ENCODE data around the gene LGALS16.
"Not testable (repeated sequence)": the region's sequence is repeated elsewhere in the genome, so short reads cannot be mapped to it uniquely, and the experiment has no call there.

Gene LGALS16

GRCh38 chr19:39655613-39656012 is at the start of gene LGALS16:
Gene LGALS16, plus strand, starts transcription at chr19:39655913. Its CDS starts 49 bp downstream, at chr19:39655962.
- Histone ChIP-seq H3K27ac (no peak within 1 kb of the TSS), H3K4me3 (no peak within 1 kb of the TSS)

- H3K27ac ChIP-seq, result no peak overlapping the region
- no peak overlapping the region for H3K4me3 ChIP-seq
Measured at GRCh38 chr19:39607021-39607420, 48.7 kb upstream of the LGALS16 start.

GRCh38 chr19:39607561-39607960 is 48.2 kb upstream of the LGALS16 start:
- H3K27ac ChIP-seq, result no peak overlapping the region
- H3K4me3 ChIP-seq, result no peak overlapping the region

- no peak overlapping the region for H3K27ac ChIP-seq
- no peak overlapping the region for H3K4me3 ChIP-seq
Measured at GRCh38 chr19:39613597-39613996, 42.1 kb upstream of the LGALS16 start.

GRCh38 chr19:39617745-39618144 is 38.0 kb upstream of the LGALS16 start:
- H3K27ac ChIP-seq, result no peak overlapping the region
- H3K4me3 ChIP-seq, result no peak overlapping the region

GRCh38 chr19:39623946-39624345 is 31.8 kb upstream of the LGALS16 start:
- Histone ChIP-seq H3K4me3 (no peak overlapping the region), H3K27ac (no peak overlapping the region)

GRCh38 chr19:39627631-39628030 is 28.1 kb upstream of the LGALS16 start:
- not testable (repeated sequence) for H3K4me3 ChIP-seq, H3K27ac ChIP-seq

- no peak overlapping the region for H3K4me3 ChIP-seq
- H3K27ac ChIP-seq, result no peak overlapping the region
Measured at GRCh38 chr19:39631178-39631577, 24.5 kb upstream of the LGALS16 start.

- H3K27ac ChIP-seq, result no peak overlapping the region
- H3K4me3 ChIP-seq, result no peak overlapping the region
Measured at GRCh38 chr19:39631626-39632025, 24.1 kb upstream of the LGALS16 start.

- H3K27ac ChIP-seq, result no peak overlapping the region
- H3K4me3 ChIP-seq, result no peak overlapping the region
Measured at GRCh38 chr19:39637891-39638290, 17.8 kb upstream of the LGALS16 start.

- no peak overlapping the region for H3K27ac ChIP-seq
- no peak overlapping the region for H3K4me3 ChIP-seq
Measured at GRCh38 chr19:39641773-39642172, 13.9 kb upstream of the LGALS16 start.

- H3K27ac ChIP-seq, result no peak overlapping the region
Measured at GRCh38 chr19:39643591-39643990, 12.1 kb upstream of the LGALS16 start.

GRCh38 chr19:39645800-39646411 is 9.8 kb upstream of the LGALS16 start:
- Histone ChIP-seq H3K4me3 (no peak overlapping the region), H3K27ac (no peak overlapping the region)

More at GRCh38 chr19:39643591-39643990, 12.1 kb upstream of the LGALS16 start:
- H3K4me3 ChIP-seq, result no peak overlapping the region

- Histone ChIP-seq H3K27ac (no peak overlapping the region), H3K4me3 (no peak overlapping the region)
Measured at GRCh38 chr19:39647918-39648317, 7.8 kb upstream of the LGALS16 start.

- no peak overlapping the region for H3K27ac ChIP-seq
- H3K4me3 ChIP-seq, result no peak overlapping the region
Measured at GRCh38 chr19:39659791-39660190, 4.1 kb downstream of the LGALS16 start.

GRCh38 chr19:39660661-39661060 is 4.9 kb downstream of the LGALS16 start:
- no peak overlapping the region for H3K27ac ChIP-seq
- H3K4me3 ChIP-seq, result no peak overlapping the region

GRCh38 chr19:39661565-39661964 is 5.9 kb downstream of the LGALS16 start:
- H3K4me3 ChIP-seq, result no peak overlapping the region
- H3K27ac ChIP-seq, result no peak overlapping the region

GRCh38 chr19:39669860-39670259 is 14.1 kb downstream of the LGALS16 start:
- H3K27ac ChIP-seq, H3K4me3 ChIP-seq: not testable (repeated sequence)

- Histone ChIP-seq H3K4me3 (no peak overlapping the region), H3K27ac (no peak overlapping the region)
Measured at GRCh38 chr19:39670998-39671397, 15.3 kb downstream of the LGALS16 start.

GRCh38 chr19:39671739-39672363 is 16.1 kb downstream of the LGALS16 start:
- no peak overlapping the region for H3K27ac ChIP-seq
- H3K4me3 ChIP-seq, result no peak overlapping the region

- H3K27ac ChIP-seq, result no peak overlapping the region
Measured at GRCh38 chr19:39672473-39672872, 16.8 kb downstream of the LGALS16 start.

GRCh38 chr19:39673862-39674261 is 18.1 kb downstream of the LGALS16 start:
- H3K27ac ChIP-seq, H3K4me3 ChIP-seq: not testable (repeated sequence)

More at GRCh38 chr19:39672473-39672872, 16.8 kb downstream of the LGALS16 start:
- H3K4me3 ChIP-seq, result no peak overlapping the region
